ENCODE data around the gene LYPD6B.
A peak's percentile ranks its signal among the peaks of the same experiment; 100 is the strongest.

The LYPD6B gene

GRCh38 chr2:149038442-149039212 is at the start of gene LYPD6B:
TSS of gene LYPD6B (plus strand) at chr2:149038699. CDS start at chr2:149130949, 92,250 bp downstream.
- H3K27ac ChIP-seq, result no peak within 1 kb of the TSS
- DNase-seq (ENCODE audit: low read depth, low spot score), result no peak

- DNase-seq (ENCODE audit: low read depth, low spot score), result peak; percentile 46
- H3K27ac ChIP-seq, result no peak overlapping the region
Measured at GRCh38 chr2:148989882-148990493, 48.5 kb upstream of the LYPD6B start.

- H3K27ac ChIP-seq, result no peak overlapping the region
- no peak for DNase-seq (ENCODE audit: low read depth, low spot score)
Measured at GRCh38 chr2:148990968-148991367, 47.5 kb upstream of the LYPD6B start.

GRCh38 chr2:148992448-148992847 is 46.1 kb upstream of the LYPD6B start:
- DNase-seq (ENCODE audit: low read depth, low spot score), result no peak
- H3K27ac ChIP-seq, result no peak overlapping the region

- DNase-seq (ENCODE audit: low read depth, low spot score), result no peak
Measured at GRCh38 chr2:148993351-148993750, 45.1 kb upstream of the LYPD6B start.

GRCh38 chr2:148994341-148994740 is 44.2 kb upstream of the LYPD6B start:
- H3K27ac ChIP-seq, result no peak overlapping the region
- no peak for DNase-seq (ENCODE audit: low read depth, low spot score)

More at GRCh38 chr2:148993351-148993750, 45.1 kb upstream of the LYPD6B start:
- no peak overlapping the region for H3K27ac ChIP-seq

GRCh38 chr2:148996805-148997204 is 41.7 kb upstream of the LYPD6B start:
- no peak overlapping the region for H3K27ac ChIP-seq
- DNase-seq (ENCODE audit: low read depth, low spot score), result no peak

- DNase-seq (ENCODE audit: low read depth, low spot score), result no peak
- no peak overlapping the region for H3K27ac ChIP-seq
Measured at GRCh38 chr2:148998165-148998830, 40.2 kb upstream of the LYPD6B start.

- no peak overlapping the region for H3K27ac ChIP-seq
Measured at GRCh38 chr2:148998831-148999200, 39.7 kb upstream of the LYPD6B start.

GRCh38 chr2:148999451-148999921 is 39.0 kb upstream of the LYPD6B start:
- H3K27ac ChIP-seq, result no peak overlapping the region
- no peak for DNase-seq (ENCODE audit: low read depth, low spot score)

More at GRCh38 chr2:148998831-148999200, 39.7 kb upstream of the LYPD6B start:
- no peak for DNase-seq (ENCODE audit: low read depth, low spot score)

- no peak overlapping the region for H3K27ac ChIP-seq
- DNase-seq (ENCODE audit: low read depth, low spot score), result no peak
Measured at GRCh38 chr2:149000158-149000938, 38.2 kb upstream of the LYPD6B start.

- H3K27ac ChIP-seq, result no peak overlapping the region
- no peak for DNase-seq (ENCODE audit: low read depth, low spot score)
Measured at GRCh38 chr2:149001496-149001895, 37.0 kb upstream of the LYPD6B start.

GRCh38 chr2:149002378-149002890 is 36.1 kb upstream of the LYPD6B start:
- H3K27ac ChIP-seq, result no peak overlapping the region
- no peak for DNase-seq (ENCODE audit: low read depth, low spot score)

- DNase-seq (ENCODE audit: low read depth, low spot score), result no peak
Measured at GRCh38 chr2:149002891-149003740, 35.4 kb upstream of the LYPD6B start.

GRCh38 chr2:149004836-149005235 is 33.7 kb upstream of the LYPD6B start:
- DNase-seq (ENCODE audit: low read depth, low spot score), result peak; percentile 54
- H3K27ac ChIP-seq, result no peak overlapping the region

More at GRCh38 chr2:149002891-149003740, 35.4 kb upstream of the LYPD6B start:
- H3K27ac ChIP-seq, result no peak overlapping the region

- no peak overlapping the region for H3K27ac ChIP-seq
- DNase-seq (ENCODE audit: low read depth, low spot score), result no peak
Measured at GRCh38 chr2:149005471-149006077, 32.9 kb upstream of the LYPD6B start.

GRCh38 chr2:149006883-149007543 is 31.5 kb upstream of the LYPD6B start:
- DNase-seq (ENCODE audit: low read depth, low spot score), result no peak
- H3K27ac ChIP-seq, result no peak overlapping the region

GRCh38 chr2:149008381-149008780 is 30.1 kb upstream of the LYPD6B start:
- H3K27ac ChIP-seq, result no peak overlapping the region
- DNase-seq (ENCODE audit: low read depth, low spot score), result no peak
